ENCODE data around the gene TLX3. TPM values are rescaled to one million over a fixed set of nuclear protein-coding genes. Genes with fewer than 3 reads are reported as not detected.

Gene TLX3
- total and polyA plus RNA-seq, 2 of the 4 experiments (the other 2 are of a cell fraction) = not detected

GRCh38 chr5:171306781-171307591 lies 2.1 kb upstream of the TLX3 start:
- Histone ChIP-seq H2BK5ac (ENCODE audit: low read depth, low read length, poor library complexity, severe bottlenecking) (no peak overlapping the region), H3K4me3 (ENCODE audit: insufficient read depth, low read depth, low read length) (no peak overlapping the region), H3K14ac (replicated peaks; ENCODE audit: low read depth, low read length) (no peak overlapping the region), H3K79me1 (ENCODE audit: low read depth in 1 of 2, low read length in 2 of 2) (no peaks in the 10 kb centered on the region), H2BK120ac (ENCODE audit: low read depth, low read length) (no peak overlapping the region), H2BK15ac (ENCODE audit: low read depth, low read length) (no peak overlapping the region), H3K23ac (ENCODE audit: low read depth, low read length) (no peak overlapping the region), H3K4me1 (ENCODE audit: control insufficient read depth, insufficient read depth, low read length) (no peaks in the 10 kb centered on the region; the same call in 1 of the 2 replicates), H2AK9ac (replicated peaks; ENCODE audit: low read depth, low read length, poor library complexity) (peak overlapping the region; percentile 10), H3K56ac (ENCODE audit: extremely low read depth, insufficient read depth, low read length) (no peak overlapping the region), H3K27ac (ENCODE audit: insufficient read depth, low read length) (no peak overlapping the region), H2BK20ac (ENCODE audit: low read depth, low read length) (no peak overlapping the region), H2AFZ (replicated peaks; ENCODE audit: low read length, poor library complexity) (no peak overlapping the region), H4K91ac (ENCODE audit: insufficient read depth, low read depth, low read length) (no peak overlapping the region), H3K9me1 (ENCODE audit: insufficient read depth, low read length) (no peaks in the 10 kb centered on the region), H3K27me3 (ENCODE audit: control insufficient read depth, insufficient read depth, low read length) (peaks cover 80% of the 10 kb centered on the region), H3K18ac (ENCODE audit: low read depth, low read length) (no peak overlapping the region), H3K9me3 (ENCODE audit: control insufficient read depth, insufficient read depth, low read length) (peaks cover 14% of the 10 kb centered on the region), H2AK5ac (ENCODE audit: low read depth, low read length) (no peak overlapping the region), H4K8ac (ENCODE audit: low read depth in 2 of 2, low read length in 2 of 2) (no peak overlapping the region), H3K4ac (ENCODE audit: low read depth, low read length) (no peak overlapping the region), H4K20me1 (ENCODE audit: insufficient read depth, low read length) (peaks cover 7% of the 10 kb centered on the region), H3K36me3 (ENCODE audit: control insufficient read depth, insufficient read depth, low read length) (no peaks in the 10 kb centered on the region), H3K9ac (ENCODE audit: low read depth, low read length) (no peak overlapping the region), H4K5ac (ENCODE audit: low read depth, low read length) (no peak overlapping the region), H3K4me2 (ENCODE audit: low read depth, low read length) (no peak overlapping the region)
- CTCF ChIA-PET = interaction anchor here (1.0 kb wide), 1 partner anchor 100 kb away, joined by 3 read pairs; no protein-coding TSS in a partner anchor
- intact Hi-C loops (cut with micrococcal nuclease) = no loop called here
- no CpG with 5 or more reads among the region's 10 CpGs for whole genome bisulfite sequencing, 2 experiments (ENCODE audit: extremely low coverage in 2 of 2, insufficient read length in 1 of 2)
- dilution Hi-C loops (cut with HindIII; ENCODE audit: low sequenced_read_pairs, unreplicated experiment) = no loop called here
- DNase-seq = no peak
- in situ Hi-C loops (cut with MboI; ENCODE audit: low sequenced_read_pairs) = no loop called here
- ATAC-seq (ENCODE audit: low read depth) = no peak
- no TSS peak for BruUV-seq (replicated peaks)
- POLR2A ChIA-PET (ENCODE audit: unreplicated experiment) = no interaction called here
- TF ChIP-seq RCOR1 (IDR thresholded peaks at IDR 0.05; ENCODE audit: insufficient replicate concordance, low read length) = no peak
- no peak for TF ChIP-seq NFE2L2 (IDR thresholded peaks at IDR 0.05; ENCODE audit: low read depth, low read length)
- TF ChIP-seq RFX5 (IDR thresholded peaks at IDR 0.05; ENCODE audit: low read depth, low read length) = no peak
- no peak for TF ChIP-seq CTCF (conservative IDR thresholded peaks at IDR 0.05; ENCODE audit: low read depth, low read length)
- no peak for TF ChIP-seq SMC3 (IDR thresholded peaks at IDR 0.05; ENCODE audit: low read depth, low read length)
- TF ChIP-seq ELK1 (IDR thresholded peaks at IDR 0.05; ENCODE audit: borderline replicate concordance, low read depth, low read length) = no peak
- TF ChIP-seq MAFK (IDR thresholded peaks at IDR 0.05; ENCODE audit: low read depth, low read length) = no peak
- no peak for TF ChIP-seq BHLHE40 (IDR thresholded peaks at IDR 0.05; ENCODE audit: low read depth, low read length)
- no peak for TF ChIP-seq FOS (IDR thresholded peaks at IDR 0.05; ENCODE audit: low read depth, low read length)
- no peak for TF ChIP-seq CHD1 (IDR thresholded peaks at IDR 0.05; ENCODE audit: low read depth, low read length)
- no peak for TF ChIP-seq MAZ (IDR thresholded peaks at IDR 0.05; ENCODE audit: borderline replicate concordance, low read depth, low read length)
- no peak for TF ChIP-seq MXI1 (IDR thresholded peaks at IDR 0.05; ENCODE audit: borderline replicate concordance, low read depth, low read length)
- TF ChIP-seq RAD21 (IDR thresholded peaks at IDR 0.05; ENCODE audit: low read length) = no peak
- no peak for TF ChIP-seq POLR2A (IDR thresholded peaks at IDR 0.05; ENCODE audit: low read depth, low read length)
- no peak for TF ChIP-seq CEBPB (IDR thresholded peaks at IDR 0.05; ENCODE audit: low read depth, low read length)
